ENCODE results near the gene C1orf122.

DNA sequence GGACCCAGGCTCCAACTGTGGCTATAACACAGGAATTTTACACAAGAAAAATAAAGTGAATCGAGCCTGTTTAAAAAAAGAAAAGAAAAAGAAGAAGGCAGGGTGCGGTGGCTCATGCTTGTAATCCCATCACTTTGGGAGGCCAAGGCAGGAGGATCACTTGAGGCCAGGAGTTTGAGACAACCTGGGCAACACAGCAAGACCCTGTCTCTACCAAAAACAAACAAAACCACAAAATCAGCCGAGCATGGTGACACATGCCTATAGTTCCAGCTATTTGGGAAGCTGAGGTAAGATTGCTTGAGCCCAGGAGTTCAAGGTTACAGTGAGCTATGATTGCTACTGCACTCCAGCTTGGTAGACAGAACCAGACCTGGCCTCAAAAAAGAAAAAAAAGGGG is 34.1 kb downstream of the C1orf122 start:
- TF ChIP-seq, protein P1, sequence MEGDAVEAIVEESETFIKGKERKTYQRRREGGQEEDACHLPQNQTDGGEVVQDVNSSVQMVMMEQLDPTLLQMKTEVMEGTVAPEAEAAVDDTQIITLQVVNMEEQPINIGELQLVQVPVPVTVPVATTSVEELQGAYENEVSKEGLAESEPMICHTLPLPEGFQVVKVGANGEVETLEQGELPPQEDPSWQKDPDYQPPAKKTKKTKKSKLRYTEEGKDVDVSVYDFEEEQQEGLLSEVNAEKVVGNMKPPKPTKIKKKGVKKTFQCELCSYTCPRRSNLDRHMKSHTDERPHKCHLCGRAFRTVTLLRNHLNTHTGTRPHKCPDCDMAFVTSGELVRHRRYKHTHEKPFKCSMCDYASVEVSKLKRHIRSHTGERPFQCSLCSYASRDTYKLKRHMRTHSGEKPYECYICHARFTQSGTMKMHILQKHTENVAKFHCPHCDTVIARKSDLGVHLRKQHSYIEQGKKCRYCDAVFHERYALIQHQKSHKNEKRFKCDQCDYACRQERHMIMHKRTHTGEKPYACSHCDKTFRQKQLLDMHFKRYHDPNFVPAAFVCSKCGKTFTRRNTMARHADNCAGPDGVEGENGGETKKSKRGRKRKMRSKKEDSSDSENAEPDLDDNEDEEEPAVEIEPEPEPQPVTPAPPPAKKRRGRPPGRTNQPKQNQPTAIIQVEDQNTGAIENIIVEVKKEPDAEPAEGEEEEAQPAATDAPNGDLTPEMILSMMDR (conservative IDR thresholded peaks at IDR 0.05; ENCODE audit: low read depth in 2 of 2) = no peak
- no peak for TF ChIP-seq POLR2AphosphoS5 (IDR thresholded peaks at IDR 0.05; ENCODE audit: low read depth)
- no peak for TF ChIP-seq ZNF331 (CRISPR knock-in tag; IDR thresholded peaks at IDR 0.05; ENCODE audit: low read depth)
- no peak for TF ChIP-seq REST (IDR thresholded peaks at IDR 0.05; ENCODE audit: unreplicated experiment)
- no peak for TF ChIP-seq ZNF462 (CRISPR knock-in tag; IDR thresholded peaks at IDR 0.05)
- no peak for TF ChIP-seq CREB1 (CRISPR knock-in tag; IDR thresholded peaks at IDR 0.05; ENCODE audit: low read depth)
- no peak for TF ChIP-seq EZH2phosphoT487 (IDR thresholded peaks at IDR 0.05; ENCODE audit: unreplicated experiment)
- TF ChIP-seq ZNF114 (CRISPR knock-in tag; IDR thresholded peaks at IDR 0.05) = no peak
- no peak for TF ChIP-seq EZH2 (IDR thresholded peaks at IDR 0.05; ENCODE audit: low read depth, unreplicated experiment)
